Suppressor macrophage (primary cell): ENCODE measurements around the gene ELMO2.
"Not testable (repeated sequence)": the region's sequence is repeated elsewhere in the genome, so short reads cannot be mapped to it uniquely, and the experiment has no call there.

Source experiments
- DNase-seq, 4 experiments: peaks; one replicate each; pipeline ENCODE4 v3.0.0-alpha.2; 2020 to 2022

ELMO2 gene

GRCh38 chr20:46406986-46407670 is 713 bp upstream of the ELMO2 start:
- peak; percentile 78 to 91 (median 90) for DNase-seq

DNA sequence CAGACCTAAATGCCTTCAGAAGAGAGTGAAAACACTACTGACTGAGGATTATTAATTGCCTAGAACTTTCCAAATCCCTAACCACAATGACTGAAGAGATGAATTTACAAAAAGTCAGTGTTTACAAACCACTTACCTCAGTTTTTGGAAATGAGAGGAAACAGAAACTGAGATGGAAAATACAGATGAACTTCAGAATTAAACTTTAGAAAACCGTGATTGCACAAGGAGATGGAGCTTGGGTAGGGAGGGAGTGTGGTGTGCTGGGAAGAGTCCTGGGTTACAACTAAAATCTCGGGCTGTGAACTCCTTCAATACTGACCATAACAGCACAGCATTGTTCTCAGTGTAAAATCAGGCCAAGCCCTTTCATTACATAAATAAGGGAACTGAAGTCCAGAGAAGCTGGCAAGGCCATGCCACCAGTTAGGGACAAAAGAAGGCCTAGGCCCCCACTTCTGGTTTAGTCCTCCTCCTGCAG is 4.0 kb downstream of the ELMO2 start:
- DNase-seq, result peak; percentile 16 to 51 (median 34)

DNA sequence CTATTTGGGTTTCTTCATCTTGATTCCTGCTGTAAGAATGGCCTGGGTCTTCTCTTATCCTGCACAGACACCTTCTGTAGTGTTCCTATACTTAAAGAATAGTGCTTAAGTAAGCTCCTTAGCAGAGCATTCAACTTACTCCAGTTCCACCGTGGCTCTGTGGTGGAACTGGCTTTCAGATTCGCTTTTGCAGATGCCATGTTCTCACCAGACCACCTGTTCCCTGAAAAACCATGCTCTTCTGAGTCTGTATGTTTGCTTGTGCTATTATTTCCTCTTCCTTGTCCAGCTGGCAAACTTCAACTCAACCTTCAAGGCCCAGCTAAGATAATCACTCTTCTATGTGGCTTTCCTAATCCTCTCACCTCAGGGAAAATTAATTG is 4.9 kb downstream of the ELMO2 start:
- no peak for DNase-seq

DNA sequence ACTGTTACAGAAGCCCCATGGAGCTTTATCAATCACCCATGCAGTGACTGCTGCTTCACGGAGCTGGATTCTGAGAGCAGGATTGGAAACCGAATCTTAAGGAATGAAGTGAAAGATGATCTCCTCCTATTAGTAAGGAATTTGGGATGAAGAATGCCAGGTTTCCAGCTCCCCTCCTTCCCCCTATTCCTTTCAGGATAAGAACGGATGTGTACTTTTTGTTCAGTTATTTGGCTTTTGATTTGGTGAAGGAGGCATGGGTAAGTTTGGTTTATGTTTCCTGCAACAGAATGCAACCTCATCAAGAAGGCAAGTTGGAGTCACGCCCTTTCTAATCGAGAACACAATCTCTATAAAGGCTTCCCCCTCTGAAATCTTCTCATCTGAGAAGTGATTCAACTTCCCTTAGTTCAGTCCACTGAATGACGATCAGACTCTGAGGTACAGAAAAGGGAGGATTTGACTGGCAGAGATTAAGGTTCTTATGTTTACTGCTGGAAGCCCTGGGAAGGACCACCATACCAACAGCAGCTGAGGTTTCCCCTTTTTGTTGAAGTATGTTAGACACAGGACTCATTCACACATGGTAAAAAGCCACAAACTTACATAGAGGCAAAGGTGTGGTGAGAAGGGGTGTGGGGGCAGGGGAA is 5.5 kb downstream of the ELMO2 start:
- DNase-seq, result peak; percentile 25 to 68 (median 54)

DNA sequence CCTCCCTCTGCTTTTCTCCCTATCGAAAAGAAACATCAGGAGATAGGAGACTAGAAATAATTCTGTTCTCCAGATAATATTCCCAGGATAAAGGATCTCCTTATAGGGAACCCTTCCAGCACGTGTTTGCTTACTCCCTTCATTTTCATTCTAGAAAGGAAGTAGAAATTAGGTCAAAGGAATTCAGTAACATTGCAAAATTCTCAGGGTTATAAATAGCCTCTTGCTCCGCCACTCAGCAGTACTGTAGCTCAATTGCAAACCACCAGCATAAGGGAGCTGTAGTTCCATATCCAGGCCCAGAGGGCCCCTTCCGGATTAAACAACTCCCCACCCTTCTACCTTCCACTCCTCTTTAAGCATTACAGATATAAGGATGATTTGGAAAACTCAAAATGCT is 6.2 kb downstream of the ELMO2 start:
- DNase-seq, result peak; percentile 63 to 89 (median 79)

DNA sequence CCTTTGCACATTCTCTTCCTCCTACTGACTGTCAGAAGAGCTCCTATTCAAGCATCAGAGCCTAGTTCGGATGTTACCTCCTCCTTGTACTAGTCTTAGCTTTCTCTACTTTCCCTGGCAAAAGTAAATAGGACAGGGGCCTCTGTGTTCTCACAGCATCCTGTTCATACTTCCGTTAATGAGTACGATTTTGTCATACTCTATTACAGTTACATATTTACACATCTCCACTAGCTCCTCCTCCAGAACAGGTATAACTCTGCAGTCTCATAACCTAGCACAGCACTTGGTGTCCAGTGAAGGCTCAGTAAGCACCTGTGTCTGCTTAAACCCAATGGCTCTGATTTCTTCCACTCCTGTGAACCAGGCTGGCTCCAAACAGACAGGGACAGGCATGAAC is 7.0 kb downstream of the ELMO2 start:
- peak in 2 of 4 experiments; percentile 35 to 38 for DNase-seq

GRCh38 chr20:46398963-46399362 is 7.5 kb downstream of the ELMO2 start:
- no peak for DNase-seq

DNA sequence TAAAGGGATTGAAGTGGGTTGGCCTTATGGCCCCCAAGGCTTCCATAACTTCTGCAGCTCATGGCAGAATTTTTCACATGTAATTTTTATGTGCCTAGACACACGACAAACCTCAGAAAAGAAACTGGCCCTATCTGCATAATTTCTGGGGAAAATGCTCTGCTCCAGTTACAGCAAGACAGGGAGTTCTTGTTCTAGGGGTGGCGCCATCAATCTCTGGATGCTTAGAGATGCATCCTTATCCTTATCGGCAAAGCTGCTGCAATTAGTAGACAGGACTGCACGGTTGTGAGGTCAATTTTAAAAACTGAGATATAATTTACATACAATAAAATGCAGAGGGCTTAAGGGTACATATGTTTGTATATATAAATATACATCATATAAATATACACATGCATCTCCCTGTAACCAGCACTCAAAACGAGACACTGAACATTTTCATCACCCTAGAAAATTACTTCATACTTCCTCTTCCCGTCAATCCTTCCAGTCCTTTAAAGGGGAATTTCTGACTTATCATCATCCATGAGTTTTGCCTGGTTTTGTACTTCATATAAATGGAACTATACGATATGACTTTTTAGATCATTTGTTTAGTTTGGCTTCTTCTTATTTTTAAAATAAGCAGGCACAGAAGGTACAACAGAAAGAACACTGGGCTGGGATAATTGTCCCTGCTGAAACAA is 10.2 kb downstream of the ELMO2 start:
- peak in 3 of 4 experiments; percentile 14 to 55 (median 55) for DNase-seq

GRCh38 chr20:46394872-46395760 is 11.3 kb downstream of the ELMO2 start:
- peak; percentile 65 to 76 (median 74) for DNase-seq

GRCh38 chr20:46393967-46394366 is 12.4 kb downstream of the ELMO2 start:
- peak in 1 of 4 experiments; percentile 8 for DNase-seq

DNA sequence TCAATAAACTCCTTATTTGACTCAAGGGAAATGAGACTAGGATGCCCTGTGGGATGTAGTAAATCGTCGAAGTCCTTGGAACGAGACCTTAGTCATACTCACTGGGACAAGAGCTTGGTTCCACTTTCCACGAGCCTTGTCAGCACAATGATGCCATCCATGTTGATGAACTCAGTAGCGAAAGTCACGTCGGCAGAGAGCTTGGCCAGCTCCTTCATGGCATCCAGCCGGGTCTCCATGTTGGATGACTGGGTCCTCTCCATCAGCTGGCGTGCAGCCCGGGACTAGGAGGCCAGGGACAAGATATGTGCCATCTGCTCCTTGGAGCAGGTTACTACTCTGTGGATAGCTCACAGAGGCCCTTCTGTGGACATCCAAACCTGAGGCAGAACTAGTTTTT is 17.5 kb downstream of the ELMO2 start:
- DNase-seq, result peak in 3 of 4 experiments; percentile 18 to 38 (median 24)

DNA sequence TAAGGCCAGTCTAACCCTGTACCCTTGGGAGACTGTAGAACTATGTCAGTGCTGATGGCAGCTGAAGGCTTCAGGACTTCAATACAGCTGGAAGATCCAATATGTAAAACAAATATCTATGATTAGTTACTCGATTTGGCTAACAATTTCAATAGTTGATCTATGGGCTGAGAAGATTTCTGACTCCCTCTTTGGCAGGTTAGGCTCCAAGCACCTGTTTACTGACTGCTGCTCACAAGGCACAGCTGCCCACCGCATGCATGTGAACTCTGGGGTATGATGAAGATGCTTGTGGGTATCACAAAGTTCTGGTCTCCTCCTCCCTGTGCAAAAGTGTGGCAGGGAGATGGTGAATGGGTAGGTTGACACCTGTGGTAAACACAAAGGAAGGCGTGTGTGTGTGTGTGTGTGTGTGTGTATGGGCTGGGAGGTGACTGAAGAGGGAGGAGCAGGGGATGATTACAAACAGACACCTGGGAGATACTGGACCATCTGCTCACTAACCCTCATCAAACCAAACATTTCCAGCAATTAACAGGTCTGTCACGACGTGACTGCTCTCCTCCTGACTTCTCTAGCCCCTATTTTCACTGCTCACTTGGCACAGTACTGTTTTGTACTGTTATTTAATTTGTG is 18.1 kb downstream of the ELMO2 start:
- DNase-seq, result no peak

- DNase-seq, result not testable (repeated sequence)
These were observed 19.4 kb downstream of the ELMO2 start for GRCh38 chr20:46387054-46387453.

GRCh38 chr20:46378412-46379009 is 27.9 kb downstream of the ELMO2 start:
- no peak for DNase-seq

- no peak for DNase-seq
These were observed 28.9 kb downstream of the ELMO2 start for GRCh38 chr20:46377518-46377917.

DNA sequence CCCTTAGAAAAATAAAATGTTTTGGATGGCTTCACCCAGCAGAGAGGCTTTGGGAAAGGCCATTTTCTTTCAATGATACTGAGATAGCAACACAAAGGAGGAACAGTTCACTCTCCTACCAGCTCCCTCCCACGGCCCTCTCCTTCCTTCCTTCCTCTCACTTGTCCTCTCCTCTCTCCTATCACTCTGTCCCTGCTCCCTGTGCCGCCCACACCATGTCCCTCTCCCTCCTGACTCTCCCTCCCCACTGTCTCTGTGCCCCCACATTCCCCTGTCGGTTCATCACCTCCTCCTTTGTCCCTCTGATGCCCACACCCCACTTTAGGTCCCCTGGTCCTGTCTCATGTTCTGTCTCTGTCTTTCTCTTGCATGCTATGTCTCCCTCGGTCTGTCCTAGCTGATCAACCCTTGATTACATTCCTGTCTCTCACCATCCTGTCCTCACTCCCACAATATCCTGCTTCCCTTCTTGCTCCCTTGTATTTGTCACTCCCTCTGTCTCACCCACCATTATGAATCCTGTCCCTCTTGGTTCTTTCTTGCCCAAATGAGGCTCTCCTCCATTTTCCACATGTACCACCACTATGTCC is 30.1 kb downstream of the ELMO2 start:
- DNase-seq, result peak in 2 of 4 experiments; percentile 19 to 47

DNA sequence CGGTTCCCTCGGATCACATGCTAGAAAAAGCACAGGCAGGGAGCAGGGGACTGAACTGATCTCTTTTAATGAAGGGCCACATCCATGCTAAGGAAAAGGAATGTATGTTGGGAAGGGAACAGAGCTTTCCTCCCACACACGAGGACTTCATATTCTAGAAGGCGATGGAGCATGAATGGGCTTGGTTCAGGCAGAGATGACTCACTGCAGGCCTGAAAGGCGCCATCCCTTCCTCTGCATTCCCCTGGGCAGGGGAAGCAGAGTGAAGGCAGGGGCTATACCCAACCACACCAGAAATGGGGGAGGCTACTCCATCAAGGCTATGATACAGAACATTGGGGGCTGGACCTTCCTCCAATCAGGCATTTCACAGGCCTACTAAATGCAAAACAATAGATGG is 30.6 kb downstream of the ELMO2 start:
- peak in 3 of 4 experiments; percentile 23 to 33 (median 29) for DNase-seq

- no peak for DNase-seq
These were observed 32.0 kb downstream of the ELMO2 start for GRCh38 chr20:46374383-46374782.

DNA sequence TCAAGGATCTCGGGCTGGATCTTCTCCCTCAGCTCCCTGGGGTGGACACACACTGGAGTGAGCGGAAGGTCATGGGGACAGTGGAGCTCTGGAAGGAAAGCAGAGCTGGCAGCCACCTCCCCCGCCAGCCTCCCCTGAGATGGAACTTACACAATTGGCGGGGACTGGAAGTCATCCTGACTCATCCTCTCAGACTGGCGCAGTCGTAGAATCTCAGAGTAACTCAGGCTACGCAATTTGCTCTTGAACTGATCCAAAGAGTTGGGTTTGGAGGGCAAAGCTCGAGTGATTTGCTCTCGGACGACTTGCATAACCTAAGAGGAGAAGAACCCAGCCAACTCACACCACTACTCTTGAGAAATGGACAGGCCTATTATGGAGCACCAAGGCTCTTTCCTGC is 34.8 kb downstream of the ELMO2 start:
- peak; percentile 43 to 76 (median 58) for DNase-seq

- DNase-seq, result no peak
These were observed 37.5 kb downstream of the ELMO2 start for GRCh38 chr20:46368902-46369268.
